GM12878 (cell line): Measurements from ENCODE around the gene PLA2G1B. TPM values are rescaled to one million over a fixed set of nuclear protein-coding genes. Genes with fewer than 3 reads are reported as not detected.

Source experiments
- ATAC-seq: fragments of 200-7000 bp; cut with Tn5 transposase; 3 replicates; pipeline ENCODE4 v1.9.1; 2020; ENCODE audit warnings: mild to moderate bottlenecking, moderate library complexity
- BruUV-seq: library from RNA; stranded (reverse); fragments of 400-500 nt; replicated peaks from 2 replicates; lab custom pipeline; 2021; lab: Mats Ljungman, UMichigan
- CTCF ChIA-PET: fragments of 300-600 bp; sonication (Branson Sonifier 250); formaldehyde crosslinking; extraction: SDS; loops from one replicate; lab custom pipeline; 2021; ENCODE audit warnings: inconsistent platforms; lab: Yijun Ruan, JAX
- POLR2A ChIA-PET: fragments of 350-600 bp; formaldehyde crosslinking; extraction: SDS; loops from one replicate; lab custom pipeline; 2021; ENCODE audit warnings: inconsistent platforms; lab: Charles Lee
- RAD21 ChIA-PET: fragments of 300-600 bp; sonication (Branson Sonifier 250); formaldehyde crosslinking; loops from one replicate; lab custom pipeline; 2023; ENCODE audit warnings: antibody characterized with exemption; ENCODE audit not compliant: unreplicated experiment; lab: Charles Lee
- SMC1A ChIA-PET: fragments of 300-600 bp; sonication (Branson Sonifier 250); formaldehyde crosslinking; loops from one replicate; lab custom pipeline; 2023; ENCODE audit not compliant: unreplicated experiment, uncharacterized antibody; lab: Charles Lee
- DNase-seq: peaks from one replicate; pipeline ENCODE4 v3.0.0-alpha.2; 2011; ENCODE audit warnings: low read depth, low spot score
- FAIRE-seq: peaks from 3 replicates; lab custom pipeline; 2011; peaks lifted over from hg19 to GRCh38; lab: Jason Lieb, UNC
- H2AFZ ChIP-seq: 2 replicates; pipeline ENCODE4 v1.6.0; 2011; ENCODE audit warnings: low read depth, low read length, control low read depth; ENCODE audit not compliant: control insufficient read depth
- H3K27ac ChIP-seq: 2 replicates; pipeline ENCODE4 v1.5.1; 2011; ENCODE audit warnings: control low read depth; ENCODE audit not compliant: control insufficient read depth, insufficient read depth
- H3K27me3 ChIP-seq, 2 experiments: replicated peaks in 1 of 2; 2 replicates each; pipeline versions ENCODE4 v1.6.0 to v1.6.1; 2011; ENCODE audit warnings: low read length in 1 of 2; ENCODE audit not compliant: control insufficient read depth in 2 of 2, insufficient read depth in 2 of 2
- H3K36me3 ChIP-seq, 2 experiments: 2 replicates each; pipeline ENCODE4 v1.5.1; 2011; ENCODE audit warnings: low read length in 1 of 2; ENCODE audit not compliant: control insufficient read depth in 2 of 2, insufficient read depth in 2 of 2
- H3K4me1 ChIP-seq: 2 replicates; pipeline ENCODE4 v1.6.1; 2011; ENCODE audit warnings: mild to moderate bottlenecking, low read length, moderate library complexity, mixed read lengths; ENCODE audit not compliant: control insufficient read depth, insufficient read depth
- H3K4me2 ChIP-seq: 2 replicates; pipeline ENCODE4 v1.6.0; 2011; ENCODE audit warnings: control low read depth; ENCODE audit not compliant: control insufficient read depth, insufficient read depth
- H3K4me3 ChIP-seq: fragments of 200-600 bp; sonication (generic); 2 replicates; pipeline ENCODE4 v1.5.1; 2016
- H3K79me2 ChIP-seq: 2 replicates; pipeline ENCODE4 v1.6.0; 2011; ENCODE audit warnings: low read length; ENCODE audit not compliant: control insufficient read depth, insufficient read depth
- H3K9ac ChIP-seq: 2 replicates; pipeline ENCODE4 v1.8.0; 2011; ENCODE audit warnings: low read length, control low read depth, mixed read lengths; ENCODE audit not compliant: control insufficient read depth, insufficient read depth
- H3K9me3 ChIP-seq: replicated peaks from 3 replicates; pipeline ENCODE4 v1.5.1; 2011; ENCODE audit warnings: mild to moderate bottlenecking, low read length; ENCODE audit not compliant: control insufficient read depth, insufficient read depth
- H4K20me1 ChIP-seq: 2 replicates; pipeline ENCODE4 v1.6.0; 2011; ENCODE audit not compliant: control insufficient read depth, insufficient read depth
- CREM ChIP-seq: IDR thresholded peaks from 2 replicates; pipeline ENCODE4 v1.6.1; 2014; ENCODE audit warnings: antibody characterized with exemption, low read depth
- IKZF1 ChIP-seq: fragments of 450-650 bp; conservative IDR thresholded peaks from 2 replicates; pipeline ENCODE4 v1.6.1; 2017; ENCODE audit warnings: antibody characterized with exemption, mild to moderate bottlenecking
- IKZF2 ChIP-seq, 2 experiments: fragments of 450-650 bp; IDR thresholded peaks; 2 replicates each; pipeline ENCODE4 v1.6.1; 2017; ENCODE audit warnings: mild to moderate bottlenecking in 2 of 2, moderate library complexity in 2 of 2
- MEF2B ChIP-seq: fragments of 450-650 bp; IDR thresholded peaks from 2 replicates; pipeline ENCODE4 v1.6.1; 2018; ENCODE audit warnings: mild to moderate bottlenecking, moderate library complexity; ENCODE audit not compliant: partially characterized antibody, poor library complexity, severe bottlenecking
- WGBS: methylation state at CpG from one replicate; pipeline ENCODE4 v1.1.6; 2016; ENCODE audit warnings: low lambda C conversion rate; ENCODE audit not compliant: insufficient replicate concordance, insufficient coverage; ENCODE audit errors: missing lambda C conversion rate; 5-methylcytosine and 5-hydroxymethylcytosine counted together
- in situ Hi-C: fragments of 300-500 bp; cut with MboI; formaldehyde crosslinking; loops from 9 replicates; pipeline ENCODE4 v1.14.3; 2018; ENCODE audit warnings: mixed read lengths
- intact Hi-C: fragments of 100-400 bp; cut with micrococcal nuclease; formaldehyde crosslinking; loops from one replicate; pipeline ENCODE4 v1.14.2; 2022; ENCODE audit not compliant: unreplicated experiment
- polyA plus RNA-seq, 11 experiments: library from polyadenylated mRNA; depleted of rRNA in 4 of 11; unstranded in 6 of 11; stranded (reverse) in 5 of 11; fragments of >200 nt; fragmentation: Nextera tagmentation in 4 of 11; fragmentation: Illumina TruSeq in 1 of 11; extraction: Ambion mirVana in 4 of 11; extraction: Trizol in 1 of 11; gene quantifications; 1 replicate in 1 of 11; 2 replicates in 10 of 11; pipeline versions ENCODE4 v1.2.1 to v1.2.3, GENCODE V29; 2011 to 2016; ENCODE audit warnings: inconsistent platforms in 2 of 11, missing spikeins in 2 of 11, low read depth in 1 of 11
- total RNA-seq, 4 experiments: library from RNA; depleted of rRNA in 3 of 4; stranded (reverse); fragments of >200 nt in 3 of 4; fragmentation: Illumina TruSeq in 1 of 4; extraction: Trizol in 1 of 4; gene quantifications; 2 replicates each; pipeline versions ENCODE4 v1.2.1 to v1.2.3, GENCODE V29; 2013 to 2021
- TF ChIP-seq, protein P1 (sequence below): fragments of 450-650 bp; formaldehyde crosslinking; IDR thresholded peaks from 2 replicates; pipeline ENCODE4 v1.5.0; 2022; ENCODE audit warnings: mild to moderate bottlenecking, missing genetic modification characterization

The PLA2G1B gene
- total and polyA plus RNA-seq, 10 of the 15 experiments (the other 5 are each of a cell fraction or from before 2014, with no cell fraction given) = not detected

DNA sequence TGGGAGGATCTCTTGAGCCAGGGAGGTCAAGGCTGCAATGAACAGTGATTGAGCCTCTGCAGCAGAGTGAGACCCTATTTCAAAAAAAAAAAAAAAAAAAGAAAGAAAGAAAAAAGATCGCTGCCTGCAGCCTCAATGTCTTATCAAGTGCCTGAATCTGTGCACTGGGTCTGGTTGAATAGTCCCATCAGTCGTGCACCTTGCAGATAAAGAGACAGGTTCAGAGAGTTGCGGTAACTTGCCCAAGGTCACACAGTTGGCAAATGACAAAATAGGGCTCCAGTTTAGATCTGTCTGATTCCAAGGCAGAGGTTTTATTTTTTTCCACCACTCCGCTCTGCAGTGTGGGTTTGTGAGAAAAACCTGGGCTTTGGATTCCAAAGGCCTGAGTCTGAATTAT is 649 bp upstream of the PLA2G1B start:
- Histone ChIP-seq H3K27ac (no peak overlapping the region), H3K36me3 (no peaks in the 10 kb centered on the region), H3K9me3 (no peaks in the 10 kb centered on the region), H4K20me1 (no peaks in the 10 kb centered on the region), H3K4me1 (no peaks in the 10 kb centered on the region), H3K4me2 (no peak overlapping the region), H2AFZ (no peak overlapping the region), H3K79me2 (no peaks in the 10 kb centered on the region), H3K27me3 (no peaks in the 10 kb centered on the region; a peak in 1 of 4 replicates), H3K9ac (no peak overlapping the region), H3K4me3 (no peak overlapping the region)
- ChIA-PET POLR2A (no interaction called here), CTCF (no interaction called here), RAD21 (no interaction called here), SMC1A (interaction anchor here (2.6 kb wide), 1 partner anchor 254 kb away, joined by 8 read pairs; the partner anchor contains the start of gene POP5)
- 51% methylated on average over 4 of the region's 4 CpGs for WGBS
- DNase-seq (no peak), FAIRE-seq (no peak), ATAC-seq (no peak)
- intact Hi-C loops = no loop called here
- BruUV-seq = no TSS peak
- no peak for TF ChIP-seq IKZF1
- TF ChIP-seq CREM = no peak
- TF ChIP-seq, protein P1, sequence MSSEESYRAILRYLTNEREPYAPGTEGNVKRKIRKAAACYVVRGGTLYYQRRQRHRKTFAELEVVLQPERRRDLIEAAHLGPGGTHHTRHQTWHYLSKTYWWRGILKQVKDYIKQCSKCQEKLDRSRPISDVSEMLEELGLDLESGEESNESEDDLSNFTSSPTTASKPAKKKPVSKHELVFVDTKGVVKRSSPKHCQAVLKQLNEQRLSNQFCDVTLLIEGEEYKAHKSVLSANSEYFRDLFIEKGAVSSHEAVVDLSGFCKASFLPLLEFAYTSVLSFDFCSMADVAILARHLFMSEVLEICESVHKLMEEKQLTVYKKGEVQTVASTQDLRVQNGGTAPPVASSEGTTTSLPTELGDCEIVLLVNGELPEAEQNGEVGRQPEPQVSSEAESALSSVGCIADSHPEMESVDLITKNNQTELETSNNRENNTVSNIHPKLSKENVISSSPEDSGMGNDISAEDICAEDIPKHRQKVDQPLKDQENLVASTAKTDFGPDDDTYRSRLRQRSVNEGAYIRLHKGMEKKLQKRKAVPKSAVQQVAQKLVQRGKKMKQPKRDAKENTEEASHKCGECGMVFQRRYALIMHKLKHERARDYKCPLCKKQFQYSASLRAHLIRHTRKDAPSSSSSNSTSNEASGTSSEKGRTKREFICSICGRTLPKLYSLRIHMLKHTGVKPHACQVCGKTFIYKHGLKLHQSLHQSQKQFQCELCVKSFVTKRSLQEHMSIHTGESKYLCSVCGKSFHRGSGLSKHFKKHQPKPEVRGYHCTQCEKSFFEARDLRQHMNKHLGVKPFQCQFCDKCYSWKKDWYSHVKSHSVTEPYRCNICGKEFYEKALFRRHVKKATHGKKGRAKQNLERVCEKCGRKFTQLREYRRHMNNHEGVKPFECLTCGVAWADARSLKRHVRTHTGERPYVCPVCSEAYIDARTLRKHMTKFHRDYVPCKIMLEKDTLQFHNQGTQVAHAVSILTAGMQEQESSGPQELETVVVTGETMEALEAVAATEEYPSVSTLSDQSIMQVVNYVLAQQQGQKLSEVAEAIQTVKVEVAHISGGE = no peak
- TF ChIP-seq IKZF2 (IDR thresholded peaks at IDR 0.05) = no peak
- no peak for TF ChIP-seq MEF2B
- in situ Hi-C loops = loop anchor here (10.0 kb wide), 1 partner anchor 107 kb away; the partner anchor contains the start of gene COX6A1
